ENCODE measurements around the gene GPR183. TPM values are rescaled to one million over a fixed set of nuclear protein-coding genes. Genes with fewer than 3 reads are reported as not detected.
"Not testable (repeated sequence)": the region's sequence is repeated elsewhere in the genome, so short reads cannot be mapped to it uniquely, and the experiment has no call there.

GPR183 gene
- total RNA-seq, 1 donor from 2014 or later: 0.19 TPM

DNA sequence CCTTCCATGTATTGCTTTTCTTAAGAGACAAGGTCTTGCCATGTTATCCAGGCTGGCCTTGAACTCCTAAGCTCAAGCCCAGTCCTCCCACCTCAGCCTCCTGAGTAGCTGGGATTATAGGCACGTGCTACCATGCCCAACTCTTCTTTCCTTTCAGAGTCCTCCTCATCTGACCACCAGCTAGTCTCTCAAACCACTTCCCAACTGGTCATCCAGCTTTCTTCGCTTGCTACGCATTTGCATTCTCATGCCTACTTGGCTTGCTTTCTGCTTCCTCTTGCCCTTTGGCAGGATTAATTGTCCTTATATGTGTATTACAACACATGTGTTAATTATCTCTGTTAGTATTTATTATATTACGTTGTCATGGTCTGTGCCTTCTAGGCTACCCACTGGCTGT, 55.3 kb downstream of the GPR183 start:
- Mint-ChIP-seq H3K4me3 (ENCODE audit: unreplicated experiment) (no peak overlapping the region), H3K27me3 (ENCODE audit: unreplicated experiment) (no peaks in the 10 kb centered on the region), H3K4me1 (ENCODE audit: unreplicated experiment) (peaks cover 3% of the 10 kb centered on the region), H3K36me3 (ENCODE audit: unreplicated experiment) (peaks cover 24% of the 10 kb centered on the region), H3K9me3 (ENCODE audit: unreplicated experiment) (peaks cover 6% of the 10 kb centered on the region), H3K27ac (ENCODE audit: unreplicated experiment) (no peak overlapping the region)
- DNase-seq (ENCODE audit: extremely low spot score, unreplicated experiment): no peak
- TF ChIP-seq, protein P1, sequence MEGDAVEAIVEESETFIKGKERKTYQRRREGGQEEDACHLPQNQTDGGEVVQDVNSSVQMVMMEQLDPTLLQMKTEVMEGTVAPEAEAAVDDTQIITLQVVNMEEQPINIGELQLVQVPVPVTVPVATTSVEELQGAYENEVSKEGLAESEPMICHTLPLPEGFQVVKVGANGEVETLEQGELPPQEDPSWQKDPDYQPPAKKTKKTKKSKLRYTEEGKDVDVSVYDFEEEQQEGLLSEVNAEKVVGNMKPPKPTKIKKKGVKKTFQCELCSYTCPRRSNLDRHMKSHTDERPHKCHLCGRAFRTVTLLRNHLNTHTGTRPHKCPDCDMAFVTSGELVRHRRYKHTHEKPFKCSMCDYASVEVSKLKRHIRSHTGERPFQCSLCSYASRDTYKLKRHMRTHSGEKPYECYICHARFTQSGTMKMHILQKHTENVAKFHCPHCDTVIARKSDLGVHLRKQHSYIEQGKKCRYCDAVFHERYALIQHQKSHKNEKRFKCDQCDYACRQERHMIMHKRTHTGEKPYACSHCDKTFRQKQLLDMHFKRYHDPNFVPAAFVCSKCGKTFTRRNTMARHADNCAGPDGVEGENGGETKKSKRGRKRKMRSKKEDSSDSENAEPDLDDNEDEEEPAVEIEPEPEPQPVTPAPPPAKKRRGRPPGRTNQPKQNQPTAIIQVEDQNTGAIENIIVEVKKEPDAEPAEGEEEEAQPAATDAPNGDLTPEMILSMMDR (IDR thresholded peaks at IDR 0.05): no peak

DNA sequence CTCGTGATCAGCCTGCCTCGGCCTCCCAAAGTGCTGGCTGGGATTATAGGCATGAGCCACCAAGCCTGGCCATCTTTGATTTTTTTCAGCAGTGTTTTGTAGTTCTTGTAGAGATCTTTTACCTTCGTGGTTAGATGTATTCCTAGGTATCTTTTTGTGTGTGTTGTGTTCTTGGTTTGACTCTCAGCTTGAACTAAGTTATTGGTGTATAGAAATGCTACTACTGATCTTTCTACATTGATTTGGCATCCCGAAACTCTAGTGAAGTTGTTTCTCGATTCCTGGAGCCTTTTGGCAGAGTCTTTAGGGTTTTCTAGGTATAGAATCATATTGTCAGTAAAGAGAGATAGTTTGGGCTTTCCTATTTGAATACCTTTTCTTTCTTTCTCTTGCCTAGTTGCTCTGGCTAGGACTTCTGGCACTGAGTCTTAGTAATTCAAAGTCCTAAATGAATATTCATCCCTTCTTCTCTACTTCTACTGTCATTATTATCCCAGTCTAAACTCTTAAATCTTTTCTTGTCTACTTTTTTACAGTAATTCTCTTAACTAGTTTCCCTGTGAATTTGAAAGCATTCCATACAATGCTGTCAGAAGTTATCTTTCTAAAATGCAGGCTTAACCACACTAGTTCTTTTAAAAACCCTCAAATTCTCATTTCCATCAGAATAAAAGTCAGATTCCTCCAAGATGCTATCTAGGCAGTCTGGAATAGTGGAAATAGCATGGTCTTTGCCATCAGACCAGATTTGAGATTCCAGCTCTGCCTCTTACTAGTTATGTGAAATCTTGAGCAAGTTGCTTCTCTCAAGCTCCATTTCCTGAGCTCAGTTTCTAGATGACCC, 56.0 kb downstream of the GPR183 start:
- TF ChIP-seq, protein P1 (IDR thresholded peaks at IDR 0.05): no peak
- no peak for DNase-seq (ENCODE audit: extremely low spot score, unreplicated experiment)
- Mint-ChIP-seq H3K4me1 (ENCODE audit: unreplicated experiment) (no peaks in the 10 kb centered on the region), H3K9me3 (ENCODE audit: unreplicated experiment) (peaks cover 6% of the 10 kb centered on the region), H3K4me3 (ENCODE audit: unreplicated experiment) (no peak overlapping the region), H3K27ac (ENCODE audit: unreplicated experiment) (no peak overlapping the region), H3K36me3 (ENCODE audit: unreplicated experiment) (peaks cover 24% of the 10 kb centered on the region), H3K27me3 (ENCODE audit: unreplicated experiment) (no peaks in the 10 kb centered on the region)

DNA sequence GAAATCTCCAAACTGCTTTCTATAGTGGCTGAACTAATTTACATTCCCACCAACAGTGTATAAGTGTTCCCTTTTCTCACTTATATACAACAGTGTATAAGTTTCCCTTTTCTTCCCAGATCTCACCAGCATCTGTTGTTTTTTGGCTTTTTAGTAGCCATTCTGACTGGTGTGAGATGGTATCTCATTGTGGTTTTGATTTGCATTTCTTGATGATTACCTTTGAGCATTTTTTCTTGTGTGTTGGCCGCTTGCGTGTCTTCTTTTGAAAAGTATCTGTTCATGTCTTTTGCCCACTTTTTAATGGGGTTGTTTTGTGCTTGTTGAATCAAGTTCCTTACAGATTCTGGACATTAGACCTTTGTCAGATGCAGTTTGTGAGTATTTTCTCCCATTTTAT, 57.6 kb downstream of the GPR183 start:
- not testable (repeated sequence) for H3K27ac Mint-ChIP-seq (ENCODE audit: unreplicated experiment); DNase-seq (ENCODE audit: extremely low spot score, unreplicated experiment); H3K4me1 Mint-ChIP-seq (ENCODE audit: unreplicated experiment); H3K9me3 Mint-ChIP-seq (ENCODE audit: unreplicated experiment); H3K4me3 Mint-ChIP-seq (ENCODE audit: unreplicated experiment); H3K27me3 Mint-ChIP-seq (ENCODE audit: unreplicated experiment)
- peaks cover 16% of the 10 kb centered on the region for H3K36me3 Mint-ChIP-seq (ENCODE audit: unreplicated experiment)

DNA sequence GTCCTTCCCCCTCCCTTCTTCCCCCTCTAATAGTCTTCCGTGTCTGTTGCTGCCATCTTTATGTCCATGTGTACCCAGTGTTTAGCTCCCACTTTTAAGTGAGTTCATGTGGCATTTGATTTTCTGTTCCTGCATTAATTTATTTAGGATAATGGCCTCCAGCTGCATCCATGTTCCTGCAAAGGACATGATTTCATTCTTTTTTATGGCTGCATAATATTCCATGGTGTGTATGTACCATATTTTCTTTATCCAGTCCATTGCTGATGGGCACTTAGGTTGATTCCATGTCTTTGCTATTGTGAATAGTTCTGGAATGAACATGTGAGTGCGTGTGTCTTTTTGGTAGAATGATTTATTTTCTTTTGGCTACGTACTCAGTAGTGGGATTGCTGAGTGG, 58.0 kb downstream of the GPR183 start:
- not testable (repeated sequence) for DNase-seq (ENCODE audit: extremely low spot score, unreplicated experiment); H3K27me3 Mint-ChIP-seq (ENCODE audit: unreplicated experiment)

DNA sequence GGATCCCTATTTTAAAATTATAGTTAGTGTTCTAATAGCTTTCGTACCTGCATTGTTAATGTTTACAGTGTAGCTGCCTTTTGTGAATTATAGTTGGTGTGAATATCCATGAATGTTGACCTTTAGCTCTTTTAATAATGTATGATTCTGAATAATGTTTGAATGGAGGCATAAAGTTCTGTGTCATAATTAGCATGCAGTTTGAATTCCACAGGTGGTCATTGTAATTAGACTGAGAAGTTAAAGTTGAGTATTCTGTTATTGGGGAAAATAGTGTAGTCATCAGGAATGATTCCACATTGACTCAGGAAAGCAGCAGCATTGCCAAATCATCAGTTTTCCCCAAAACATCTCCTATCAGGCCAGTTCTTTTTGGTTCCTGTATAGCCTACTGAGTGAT, 61.1 kb downstream of the GPR183 start:
- Mint-ChIP-seq H3K27ac (ENCODE audit: unreplicated experiment) (no peak overlapping the region), H3K36me3 (ENCODE audit: unreplicated experiment) (peaks cover 24% of the 10 kb centered on the region), H3K4me3 (ENCODE audit: unreplicated experiment) (no peak overlapping the region), H3K9me3 (ENCODE audit: unreplicated experiment) (peaks cover 6% of the 10 kb centered on the region), H3K27me3 (ENCODE audit: unreplicated experiment) (no peaks in the 10 kb centered on the region), H3K4me1 (ENCODE audit: unreplicated experiment) (no peaks in the 10 kb centered on the region)
- no peak for DNase-seq (ENCODE audit: extremely low spot score, unreplicated experiment)
- TF ChIP-seq, protein P1 (IDR thresholded peaks at IDR 0.05): no peak

More for the DNA sequence above, 58.0 kb downstream of the GPR183 start:
- not testable (repeated sequence) for H3K9me3 Mint-ChIP-seq (ENCODE audit: unreplicated experiment); H3K4me3 Mint-ChIP-seq (ENCODE audit: unreplicated experiment); H3K4me1 Mint-ChIP-seq (ENCODE audit: unreplicated experiment); H3K27ac Mint-ChIP-seq (ENCODE audit: unreplicated experiment)
- H3K36me3 Mint-ChIP-seq (ENCODE audit: unreplicated experiment): peaks cover 16% of the 10 kb centered on the region

Small RNAs within 50 kb of the gene (microRNA-seq; reads per million reads assigned to microRNA genes)
- gene MIR623 (ENCODE audit: unreplicated experiment): not detected

Other genes starting within 250 kb of the GPR183 start
- gene UBAC2, start 106.5 kb downstream of the GPR183 start, total RNA-seq: 64.0 and 71.6 TPM in 2 replicates
- not detected in 2 replicates for gene GPR18, start 49.0 kb downstream of the GPR183 start, total RNA-seq
- 122 and 130 TPM in 2 replicates for gene TM9SF2, start 194.1 kb upstream of the GPR183 start, total RNA-seq